Astrocyte of the cerebellum (primary cell): ENCODE results near the gene TREML2.

Source experiments
- DNase-seq: peaks from one replicate; pipeline ENCODE4 v3.0.0-alpha.2; 2011; ENCODE audit warnings: low read depth
- H3K4me3 ChIP-seq: 2 replicates; pipeline ENCODE4 v1.5.1; 2011; ENCODE audit warnings: mild to moderate bottlenecking, low read depth, low read length, moderate library complexity
- in situ Hi-C: cut with HindIII; loops from 2 replicates; pipeline ENCODE4 v1.10.0; 2017; ENCODE audit warnings: low sequenced_read_pairs
- TF ChIP-seq, protein P1 (sequence below): IDR thresholded peaks from 2 replicates; pipeline ENCODE4 v1.5.1; 2012; ENCODE audit warnings: low read length, low read depth, moderate library complexity, mild to moderate bottlenecking; ENCODE audit errors: missing control alignments

Gene TREML2

DNA sequence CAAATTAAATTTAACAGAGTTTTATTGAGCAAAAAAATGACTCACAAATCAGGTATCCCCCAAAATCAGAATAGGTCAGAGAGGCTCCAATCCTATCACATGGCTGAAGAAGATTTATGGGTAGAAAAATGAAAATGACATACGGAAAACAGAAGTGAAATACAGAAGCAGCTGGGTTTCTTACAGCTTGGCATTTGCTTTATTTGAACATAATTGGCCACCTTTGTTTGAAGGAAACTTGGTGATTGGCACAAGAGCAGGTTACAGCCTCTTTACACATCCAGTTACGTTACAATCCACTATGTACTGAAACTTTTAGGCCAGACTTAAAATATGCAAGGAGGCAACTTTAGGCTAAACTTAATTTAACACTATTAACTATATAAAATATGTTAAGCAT, 26.3 kb downstream of the TREML2 start:
- in situ Hi-C loops = loop anchor here (5.0 kb wide), 1 partner anchor 48 kb away; no protein-coding TSS in a partner anchor
- no peak for DNase-seq
- TF ChIP-seq, protein P1, sequence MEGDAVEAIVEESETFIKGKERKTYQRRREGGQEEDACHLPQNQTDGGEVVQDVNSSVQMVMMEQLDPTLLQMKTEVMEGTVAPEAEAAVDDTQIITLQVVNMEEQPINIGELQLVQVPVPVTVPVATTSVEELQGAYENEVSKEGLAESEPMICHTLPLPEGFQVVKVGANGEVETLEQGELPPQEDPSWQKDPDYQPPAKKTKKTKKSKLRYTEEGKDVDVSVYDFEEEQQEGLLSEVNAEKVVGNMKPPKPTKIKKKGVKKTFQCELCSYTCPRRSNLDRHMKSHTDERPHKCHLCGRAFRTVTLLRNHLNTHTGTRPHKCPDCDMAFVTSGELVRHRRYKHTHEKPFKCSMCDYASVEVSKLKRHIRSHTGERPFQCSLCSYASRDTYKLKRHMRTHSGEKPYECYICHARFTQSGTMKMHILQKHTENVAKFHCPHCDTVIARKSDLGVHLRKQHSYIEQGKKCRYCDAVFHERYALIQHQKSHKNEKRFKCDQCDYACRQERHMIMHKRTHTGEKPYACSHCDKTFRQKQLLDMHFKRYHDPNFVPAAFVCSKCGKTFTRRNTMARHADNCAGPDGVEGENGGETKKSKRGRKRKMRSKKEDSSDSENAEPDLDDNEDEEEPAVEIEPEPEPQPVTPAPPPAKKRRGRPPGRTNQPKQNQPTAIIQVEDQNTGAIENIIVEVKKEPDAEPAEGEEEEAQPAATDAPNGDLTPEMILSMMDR = no peak

DNA sequence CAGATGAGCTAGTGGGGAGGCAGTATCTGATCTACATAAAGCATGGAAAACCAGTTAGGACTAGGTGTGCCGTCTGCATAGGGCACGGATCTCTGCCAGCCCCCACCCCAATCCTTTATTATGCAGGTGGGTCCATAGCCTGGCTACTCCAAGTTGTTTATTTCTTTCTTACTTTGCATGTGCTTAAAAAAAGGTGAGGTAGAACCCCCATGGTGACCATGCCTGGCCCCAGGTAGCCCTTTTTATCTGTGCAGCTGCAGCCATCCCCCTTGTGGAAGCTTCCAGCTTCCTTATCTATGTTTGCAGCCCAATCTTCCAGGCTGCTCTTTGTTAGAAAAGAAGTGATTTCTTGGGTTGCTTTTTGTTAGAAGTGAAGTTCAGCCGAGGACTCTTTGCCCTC, 29.0 kb downstream of the TREML2 start:
- TF ChIP-seq, protein P1 = no peak
- no peak for DNase-seq
- in situ Hi-C loops = no loop called here
- H3K4me3 ChIP-seq = no peak overlapping the region

More for the DNA sequence above, 26.3 kb downstream of the TREML2 start:
- H3K4me3 ChIP-seq = no peak overlapping the region

DNA sequence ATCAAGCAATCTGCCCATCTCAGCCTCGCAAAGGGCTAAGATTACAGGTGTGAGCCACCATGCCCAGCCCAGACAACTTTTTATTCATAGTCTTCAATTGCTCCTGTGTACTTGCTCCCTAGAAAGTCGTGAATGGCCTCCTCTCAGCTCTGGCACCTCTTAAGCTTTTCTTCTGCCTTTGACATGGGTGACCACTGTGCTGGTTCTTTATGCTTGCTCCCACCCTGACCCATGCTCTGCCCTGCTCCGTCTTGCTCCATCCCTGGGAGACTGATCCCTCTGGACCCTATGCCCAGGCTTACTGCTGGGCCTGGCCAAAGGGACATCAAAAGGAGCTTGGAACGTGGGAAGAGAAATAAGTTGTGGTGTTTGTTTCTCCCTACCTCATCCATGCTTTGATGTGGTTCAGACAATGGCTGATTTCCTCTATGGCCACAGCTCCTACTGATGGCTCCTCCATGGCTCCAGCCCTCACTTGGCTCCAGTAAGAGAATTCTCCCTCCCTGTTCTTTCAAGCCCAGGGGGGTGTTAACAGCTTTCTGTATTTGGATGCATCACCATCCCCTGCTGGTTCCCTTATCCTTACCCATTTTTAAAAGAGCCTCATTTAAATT, 30.3 kb downstream of the TREML2 start:
- DNase-seq = no peak
- no peak overlapping the region for H3K4me3 ChIP-seq
- in situ Hi-C loops = no loop called here
- TF ChIP-seq, protein P1 = no peak

DNA sequence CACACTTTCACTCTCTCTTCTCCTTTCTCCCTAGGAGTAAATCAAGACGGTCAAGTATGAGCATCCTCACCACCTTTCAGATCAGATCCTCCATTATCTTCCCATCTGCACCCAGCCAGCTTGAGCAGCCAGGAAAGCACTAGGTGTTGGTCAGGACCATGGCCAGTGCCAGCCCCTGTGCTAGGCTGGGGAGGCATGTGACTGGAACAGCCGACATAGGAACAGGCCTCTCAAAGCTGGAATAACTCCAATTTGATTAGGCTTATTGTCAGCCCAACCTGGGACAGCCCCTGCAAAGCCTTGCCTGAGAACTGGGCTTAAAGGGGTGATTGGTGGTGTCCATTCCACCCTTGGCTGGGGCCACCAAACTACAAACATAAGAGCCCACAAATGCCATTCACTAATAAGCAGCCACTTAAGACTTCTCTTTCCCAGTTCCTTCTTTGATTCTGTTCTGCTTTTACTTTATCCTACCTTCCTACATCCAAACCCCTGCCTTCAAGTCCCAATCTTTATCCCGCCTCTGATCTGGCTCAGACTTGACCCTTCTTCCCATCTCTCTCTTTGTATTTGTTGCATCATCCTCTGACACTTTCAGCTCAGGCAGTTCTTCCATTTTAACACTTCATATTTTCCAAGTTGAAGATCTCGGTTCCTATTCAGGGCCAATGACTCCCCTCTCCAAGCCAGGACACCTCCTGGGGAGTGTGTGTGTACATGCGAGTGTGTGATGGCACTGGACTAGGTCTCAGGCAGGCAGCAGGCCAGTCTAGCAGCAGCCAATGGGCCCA, 33.6 kb downstream of the TREML2 start:
- TF ChIP-seq, protein P1 = no peak
- no peak overlapping the region for H3K4me3 ChIP-seq
- no peak for DNase-seq
- in situ Hi-C loops = no loop called here

DNA sequence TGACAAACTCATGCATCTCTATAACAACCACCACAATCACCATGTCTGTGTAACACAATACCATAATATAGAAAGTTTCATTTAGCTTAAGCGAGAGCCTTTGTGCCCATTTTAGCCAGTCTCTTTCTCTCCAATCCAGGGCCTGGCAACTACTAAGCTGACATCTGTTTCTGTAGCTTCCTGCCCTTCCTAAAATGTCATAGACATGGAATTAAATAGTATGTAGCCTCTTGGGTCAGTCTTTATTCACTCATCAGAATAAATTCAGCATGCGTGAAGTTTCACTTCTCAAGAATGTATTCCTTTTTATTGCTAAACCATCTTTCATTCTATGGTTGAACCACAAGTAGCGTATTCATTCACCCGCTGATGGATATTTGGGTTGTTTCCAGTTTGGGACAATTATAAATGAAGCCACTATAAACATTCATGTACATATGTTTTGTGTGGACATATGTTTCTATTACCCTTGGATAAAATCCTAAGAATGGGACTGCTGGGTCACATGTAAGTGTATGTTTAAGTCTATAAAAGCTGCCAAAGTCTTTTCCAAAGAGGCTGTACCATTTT, 36.3 kb downstream of the TREML2 start:
- TF ChIP-seq, protein P1 = no peak
- in situ Hi-C loops = no loop called here
- no peak overlapping the region for H3K4me3 ChIP-seq
- no peak for DNase-seq

DNA sequence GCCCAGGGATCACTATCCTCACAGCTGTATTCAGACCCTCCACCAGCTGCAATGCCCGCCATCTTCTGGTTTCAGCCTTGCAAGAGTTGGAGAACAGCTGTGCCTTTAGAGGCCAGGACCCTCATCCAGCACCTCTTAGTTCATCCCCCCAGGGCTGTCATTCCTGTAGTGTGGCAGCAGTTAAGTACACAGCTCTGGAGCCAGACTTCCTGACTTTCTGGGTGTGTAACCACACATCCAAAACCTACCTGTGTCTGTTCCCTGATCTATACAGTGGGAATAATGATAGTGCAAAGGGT, 37.6 kb downstream of the TREML2 start:
- no peak for DNase-seq
- in situ Hi-C loops = no loop called here
- no peak overlapping the region for H3K4me3 ChIP-seq
- TF ChIP-seq, protein P1 = no peak
